Measurements from ENCODE around the gene TAS1R1. TPM values are rescaled to one million over a fixed set of nuclear protein-coding genes. Genes with fewer than 3 reads are reported as not detected.

Gene TAS1R1
- total and polyA plus RNA-seq, 9 of the 15 experiments (the other 6 are each of a cell fraction or from before 2014, with no cell fraction given) = 0.06 TPM; not detected in 8

DNA sequence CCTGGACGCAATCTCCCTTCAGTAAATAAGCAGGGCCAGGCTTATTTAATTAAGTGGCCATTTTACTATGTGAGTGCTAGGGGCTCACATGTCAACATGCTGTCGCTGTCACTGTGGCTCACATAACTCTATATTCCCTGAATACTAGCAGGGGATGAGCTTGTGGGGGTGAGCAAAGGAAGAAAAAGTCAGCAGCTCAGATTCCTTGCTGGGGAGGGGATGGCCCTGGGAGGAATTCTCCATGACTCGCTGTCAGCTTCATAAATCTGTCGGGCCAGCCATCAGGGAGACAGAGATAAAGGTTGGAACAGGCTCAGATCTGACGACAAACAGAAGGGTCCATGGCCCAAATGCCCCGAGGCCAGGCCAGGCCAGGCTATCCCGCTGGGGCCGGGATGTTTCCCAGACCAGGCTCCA lies 37.7 kb upstream of the TAS1R1 start (continued):
- TF ChIP-seq, protein P1, sequence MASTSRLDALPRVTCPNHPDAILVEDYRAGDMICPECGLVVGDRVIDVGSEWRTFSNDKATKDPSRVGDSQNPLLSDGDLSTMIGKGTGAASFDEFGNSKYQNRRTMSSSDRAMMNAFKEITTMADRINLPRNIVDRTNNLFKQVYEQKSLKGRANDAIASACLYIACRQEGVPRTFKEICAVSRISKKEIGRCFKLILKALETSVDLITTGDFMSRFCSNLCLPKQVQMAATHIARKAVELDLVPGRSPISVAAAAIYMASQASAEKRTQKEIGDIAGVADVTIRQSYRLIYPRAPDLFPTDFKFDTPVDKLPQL (IDR thresholded peaks at IDR 0.05; ENCODE audit: extremely low read depth, insufficient read length) = no peak
- TF ChIP-seq, protein P2, sequence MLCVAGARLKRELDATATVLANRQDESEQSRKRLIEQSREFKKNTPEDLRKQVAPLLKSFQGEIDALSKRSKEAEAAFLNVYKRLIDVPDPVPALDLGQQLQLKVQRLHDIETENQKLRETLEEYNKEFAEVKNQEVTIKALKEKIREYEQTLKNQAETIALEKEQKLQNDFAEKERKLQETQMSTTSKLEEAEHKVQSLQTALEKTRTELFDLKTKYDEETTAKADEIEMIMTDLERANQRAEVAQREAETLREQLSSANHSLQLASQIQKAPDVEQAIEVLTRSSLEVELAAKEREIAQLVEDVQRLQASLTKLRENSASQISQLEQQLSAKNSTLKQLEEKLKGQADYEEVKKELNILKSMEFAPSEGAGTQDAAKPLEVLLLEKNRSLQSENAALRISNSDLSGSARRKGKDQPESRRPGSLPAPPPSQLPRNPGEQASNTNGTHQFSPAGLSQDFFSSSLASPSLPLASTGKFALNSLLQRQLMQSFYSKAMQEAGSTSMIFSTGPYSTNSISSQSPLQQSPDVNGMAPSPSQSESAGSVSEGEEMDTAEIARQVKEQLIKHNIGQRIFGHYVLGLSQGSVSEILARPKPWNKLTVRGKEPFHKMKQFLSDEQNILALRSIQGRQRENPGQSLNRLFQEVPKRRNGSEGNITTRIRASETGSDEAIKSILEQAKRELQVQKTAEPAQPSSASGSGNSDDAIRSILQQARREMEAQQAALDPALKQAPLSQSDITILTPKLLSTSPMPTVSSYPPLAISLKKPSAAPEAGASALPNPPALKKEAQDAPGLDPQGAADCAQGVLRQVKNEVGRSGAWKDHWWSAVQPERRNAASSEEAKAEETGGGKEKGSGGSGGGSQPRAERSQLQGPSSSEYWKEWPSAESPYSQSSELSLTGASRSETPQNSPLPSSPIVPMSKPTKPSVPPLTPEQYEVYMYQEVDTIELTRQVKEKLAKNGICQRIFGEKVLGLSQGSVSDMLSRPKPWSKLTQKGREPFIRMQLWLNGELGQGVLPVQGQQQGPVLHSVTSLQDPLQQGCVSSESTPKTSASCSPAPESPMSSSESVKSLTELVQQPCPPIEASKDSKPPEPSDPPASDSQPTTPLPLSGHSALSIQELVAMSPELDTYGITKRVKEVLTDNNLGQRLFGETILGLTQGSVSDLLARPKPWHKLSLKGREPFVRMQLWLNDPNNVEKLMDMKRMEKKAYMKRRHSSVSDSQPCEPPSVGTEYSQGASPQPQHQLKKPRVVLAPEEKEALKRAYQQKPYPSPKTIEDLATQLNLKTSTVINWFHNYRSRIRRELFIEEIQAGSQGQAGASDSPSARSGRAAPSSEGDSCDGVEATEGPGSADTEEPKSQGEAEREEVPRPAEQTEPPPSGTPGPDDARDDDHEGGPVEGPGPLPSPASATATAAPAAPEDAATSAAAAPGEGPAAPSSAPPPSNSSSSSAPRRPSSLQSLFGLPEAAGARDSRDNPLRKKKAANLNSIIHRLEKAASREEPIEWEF (CRISPR knock-in tag; IDR thresholded peaks at IDR 0.05) = no peak
- TF ChIP-seq ZSCAN29 (IDR thresholded peaks at IDR 0.05) = no peak
- no peak for TF ChIP-seq ZNF41 (CRISPR knock-in tag; conservative IDR thresholded peaks at IDR 0.05)
- TF ChIP-seq ZBED1 (IDR thresholded peaks at IDR 0.05) = no peak
- no peak for TF ChIP-seq RBM25 (IDR thresholded peaks at IDR 0.05; ENCODE audit: low read depth, low read length, severe bottlenecking)
- no peak for TF ChIP-seq NFXL1 (CRISPR knock-in tag; IDR thresholded peaks at IDR 0.05)
- TF ChIP-seq KLF10 (CRISPR knock-in tag; IDR thresholded peaks at IDR 0.05) = no peak
- TF ChIP-seq FOXJ3 (CRISPR knock-in tag; IDR thresholded peaks at IDR 0.05) = 0 out of 2 replicates have a peak, but pooled peaks have one; percentile 15
- TF ChIP-seq MXI1 (IDR thresholded peaks at IDR 0.05; ENCODE audit: low read depth, low read length) = no peak
- no peak for TF ChIP-seq NFATC3 (IDR thresholded peaks at IDR 0.05)
- TF ChIP-seq, protein P3, sequence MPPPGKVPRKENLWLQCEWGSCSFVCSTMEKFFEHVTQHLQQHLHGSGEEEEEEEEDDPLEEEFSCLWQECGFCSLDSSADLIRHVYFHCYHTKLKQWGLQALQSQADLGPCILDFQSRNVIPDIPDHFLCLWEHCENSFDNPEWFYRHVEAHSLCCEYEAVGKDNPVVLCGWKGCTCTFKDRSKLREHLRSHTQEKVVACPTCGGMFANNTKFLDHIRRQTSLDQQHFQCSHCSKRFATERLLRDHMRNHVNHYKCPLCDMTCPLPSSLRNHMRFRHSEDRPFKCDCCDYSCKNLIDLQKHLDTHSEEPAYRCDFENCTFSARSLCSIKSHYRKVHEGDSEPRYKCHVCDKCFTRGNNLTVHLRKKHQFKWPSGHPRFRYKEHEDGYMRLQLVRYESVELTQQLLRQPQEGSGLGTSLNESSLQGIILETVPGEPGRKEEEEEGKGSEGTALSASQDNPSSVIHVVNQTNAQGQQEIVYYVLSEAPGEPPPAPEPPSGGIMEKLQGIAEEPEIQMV (tag; conservative IDR thresholded peaks at IDR 0.05; ENCODE audit: low read depth) = no peak
- TF ChIP-seq, protein P4, sequence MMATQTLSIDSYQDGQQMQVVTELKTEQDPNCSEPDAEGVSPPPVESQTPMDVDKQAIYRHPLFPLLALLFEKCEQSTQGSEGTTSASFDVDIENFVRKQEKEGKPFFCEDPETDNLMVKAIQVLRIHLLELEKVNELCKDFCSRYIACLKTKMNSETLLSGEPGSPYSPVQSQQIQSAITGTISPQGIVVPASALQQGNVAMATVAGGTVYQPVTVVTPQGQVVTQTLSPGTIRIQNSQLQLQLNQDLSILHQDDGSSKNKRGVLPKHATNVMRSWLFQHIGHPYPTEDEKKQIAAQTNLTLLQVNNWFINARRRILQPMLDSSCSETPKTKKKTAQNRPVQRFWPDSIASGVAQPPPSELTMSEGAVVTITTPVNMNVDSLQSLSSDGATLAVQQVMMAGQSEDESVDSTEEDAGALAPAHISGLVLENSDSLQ (IDR thresholded peaks at IDR 0.05) = peak; percentile 95
- no peak for TF ChIP-seq NONO (IDR thresholded peaks at IDR 0.05; ENCODE audit: low read depth in 2 of 2, low read length in 1 of 2)
- TF ChIP-seq, protein P5, sequence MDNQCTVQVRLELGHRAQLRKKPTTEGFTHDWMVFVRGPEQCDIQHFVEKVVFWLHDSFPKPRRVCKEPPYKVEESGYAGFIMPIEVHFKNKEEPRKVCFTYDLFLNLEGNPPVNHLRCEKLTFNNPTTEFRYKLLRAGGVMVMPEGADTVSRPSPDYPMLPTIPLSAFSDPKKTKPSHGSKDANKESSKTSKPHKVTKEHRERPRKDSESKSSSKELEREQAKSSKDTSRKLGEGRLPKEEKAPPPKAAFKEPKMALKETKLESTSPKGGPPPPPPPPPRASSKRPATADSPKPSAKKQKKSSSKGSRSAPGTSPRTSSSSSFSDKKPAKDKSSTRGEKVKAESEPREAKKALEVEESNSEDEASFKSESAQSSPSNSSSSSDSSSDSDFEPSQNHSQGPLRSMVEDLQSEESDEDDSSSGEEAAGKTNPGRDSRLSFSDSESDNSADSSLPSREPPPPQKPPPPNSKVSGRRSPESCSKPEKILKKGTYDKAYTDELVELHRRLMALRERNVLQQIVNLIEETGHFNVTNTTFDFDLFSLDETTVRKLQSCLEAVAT (IDR thresholded peaks at IDR 0.05) = no peak
- no peak for TF ChIP-seq ZFP30 (CRISPR knock-in tag; IDR thresholded peaks at IDR 0.05; ENCODE audit: borderline replicate concordance)
- TF ChIP-seq, protein P6, sequence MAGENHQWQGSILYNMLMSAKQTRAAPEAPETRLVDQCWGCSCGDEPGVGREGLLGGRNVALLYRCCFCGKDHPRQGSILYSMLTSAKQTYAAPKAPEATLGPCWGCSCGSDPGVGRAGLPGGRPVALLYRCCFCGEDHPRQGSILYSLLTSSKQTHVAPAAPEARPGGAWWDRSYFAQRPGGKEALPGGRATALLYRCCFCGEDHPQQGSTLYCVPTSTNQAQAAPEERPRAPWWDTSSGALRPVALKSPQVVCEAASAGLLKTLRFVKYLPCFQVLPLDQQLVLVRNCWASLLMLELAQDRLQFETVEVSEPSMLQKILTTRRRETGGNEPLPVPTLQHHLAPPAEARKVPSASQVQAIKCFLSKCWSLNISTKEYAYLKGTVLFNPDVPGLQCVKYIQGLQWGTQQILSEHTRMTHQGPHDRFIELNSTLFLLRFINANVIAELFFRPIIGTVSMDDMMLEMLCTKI (IDR thresholded peaks at IDR 0.05; ENCODE audit: partially characterized antibody) = no peak
- no peak for TF ChIP-seq SNIP1 (IDR thresholded peaks at IDR 0.05; ENCODE audit: low read depth)
- TF ChIP-seq CBX1 (IDR thresholded peaks at IDR 0.05; ENCODE audit: low read depth) = no peak
